ENCODE results near the gene MPRIP.

MPRIP gene

GRCh38 chr17:17221329-17221728 is 179.1 kb downstream of the MPRIP start:
- DNase-seq: no peak

GRCh38 chr17:17223736-17224135 is 181.5 kb downstream of the MPRIP start:
- DNase-seq: no peak

- DNase-seq: no peak
Observed at GRCh38 chr17:17224137-17224536, 181.9 kb downstream of the MPRIP start.

- DNase-seq: no peak
Observed at GRCh38 chr17:17225901-17226300, 183.6 kb downstream of the MPRIP start.

GRCh38 chr17:17226451-17227265 is 184.4 kb downstream of the MPRIP start:
- DNase-seq: no peak

- no peak for DNase-seq
Observed at GRCh38 chr17:17227608-17228520, 185.6 kb downstream of the MPRIP start.

GRCh38 chr17:17228521-17229279 is 186.4 kb downstream of the MPRIP start:
- no peak for DNase-seq

GRCh38 chr17:17229416-17230384 is 187.4 kb downstream of the MPRIP start:
- DNase-seq: no peak

- no peak for DNase-seq
Observed at GRCh38 chr17:17231621-17232302, 189.5 kb downstream of the MPRIP start.

- no peak for DNase-seq
Observed at GRCh38 chr17:17232303-17232621, 190.0 kb downstream of the MPRIP start.

- DNase-seq: peak in 1 of 2 experiments; percentile 7
Observed at GRCh38 chr17:17235212-17236174, 193.2 kb downstream of the MPRIP start.

GRCh38 chr17:17236295-17237025 is 194.2 kb downstream of the MPRIP start:
- no peak for DNase-seq

- DNase-seq: peak; percentile 90 to 92
Observed at GRCh38 chr17:17237026-17237799, 195.0 kb downstream of the MPRIP start, which contains the start of gene FLCN. TSS of gene FLCN (minus strand) at chr17:17237168. CDS start at chr17:17228137, 9,031 bp downstream.

GRCh38 chr17:17239832-17240231 is 197.6 kb downstream of the MPRIP start:
- DNase-seq: no peak

- DNase-seq: no peak
Observed at GRCh38 chr17:17241656-17242055, 199.4 kb downstream of the MPRIP start.

GRCh38 chr17:17242246-17242645 is 200.0 kb downstream of the MPRIP start:
- DNase-seq: no peak

Measured in activated CD4-positive, alpha-beta T cell treated with anti-CD3 and anti-CD28 coated beads, Interleukin-2, amount 50 U/mL, for 48 hours (primary cell).